PFSK-1 (cell line): ENCODE measurements around the gene GPLD1.

Source experiments
- FOXP2 ChIP-seq: optimal IDR thresholded peaks from 2 replicates; pipeline ENCODE3; 2011; ENCODE audit warnings: borderline replicate concordance, control low read depth, inconsistent platforms; ENCODE audit not compliant: insufficient read depth; ENCODE audit errors: extremely low read length, extremely low read depth
- POLR2AphosphoS5 ChIP-seq: IDR thresholded peaks from 2 replicates; pipeline ENCODE4 v1.6.1; 2012; ENCODE audit warnings: low read depth, mild to moderate bottlenecking, control low read depth, low read length, moderate library complexity
- SIN3A ChIP-seq: IDR thresholded peaks from 2 replicates; pipeline ENCODE4 v1.6.1; 2012; ENCODE audit warnings: mild to moderate bottlenecking, low read length, moderate library complexity, borderline replicate concordance; ENCODE audit not compliant: insufficient read depth
- TAF1 ChIP-seq: IDR thresholded peaks from 2 replicates; pipeline ENCODE4 v1.6.1; 2012; ENCODE audit warnings: low read length, control low read depth, borderline replicate concordance; ENCODE audit not compliant: insufficient read depth
- TF ChIP-seq, protein P1 (sequence below), 2 experiments: IDR thresholded peaks; 2 replicates each; pipeline versions ENCODE4 v1.6.1 to v1.8.0; 2011 to 2012; ENCODE audit warnings: low read depth in 2 of 2, low read length in 2 of 2, control low read depth in 1 of 2, inconsistent platforms in 1 of 2, mild to moderate bottlenecking in 1 of 2, moderate library complexity in 1 of 2; ENCODE audit not compliant: insufficient read depth in 1 of 2

DNA sequence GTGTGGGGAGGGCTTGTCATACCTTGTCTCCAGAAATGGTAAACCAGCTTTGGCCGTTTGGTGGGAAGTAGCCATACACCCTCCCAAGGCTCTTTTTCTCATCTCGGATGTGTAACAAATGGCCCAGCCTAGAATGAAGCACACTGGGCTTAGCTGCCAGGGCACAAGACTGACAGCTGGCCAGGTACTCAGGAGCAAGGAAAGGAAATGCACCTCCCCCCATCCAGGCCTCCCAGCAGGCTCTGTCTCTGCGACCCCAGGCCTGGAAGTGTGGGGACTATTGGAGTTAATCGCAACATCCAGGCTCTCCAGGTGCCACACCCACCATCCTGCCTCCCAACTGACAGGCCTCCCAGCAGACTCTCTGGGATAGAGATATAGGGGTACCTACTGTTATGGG lies 43.7 kb downstream of the GPLD1 start:
- no peak for TF ChIP-seq POLR2AphosphoS5
- no peak for TF ChIP-seq SIN3A
- TF ChIP-seq TAF1, result no peak
- TF ChIP-seq, protein P1, sequence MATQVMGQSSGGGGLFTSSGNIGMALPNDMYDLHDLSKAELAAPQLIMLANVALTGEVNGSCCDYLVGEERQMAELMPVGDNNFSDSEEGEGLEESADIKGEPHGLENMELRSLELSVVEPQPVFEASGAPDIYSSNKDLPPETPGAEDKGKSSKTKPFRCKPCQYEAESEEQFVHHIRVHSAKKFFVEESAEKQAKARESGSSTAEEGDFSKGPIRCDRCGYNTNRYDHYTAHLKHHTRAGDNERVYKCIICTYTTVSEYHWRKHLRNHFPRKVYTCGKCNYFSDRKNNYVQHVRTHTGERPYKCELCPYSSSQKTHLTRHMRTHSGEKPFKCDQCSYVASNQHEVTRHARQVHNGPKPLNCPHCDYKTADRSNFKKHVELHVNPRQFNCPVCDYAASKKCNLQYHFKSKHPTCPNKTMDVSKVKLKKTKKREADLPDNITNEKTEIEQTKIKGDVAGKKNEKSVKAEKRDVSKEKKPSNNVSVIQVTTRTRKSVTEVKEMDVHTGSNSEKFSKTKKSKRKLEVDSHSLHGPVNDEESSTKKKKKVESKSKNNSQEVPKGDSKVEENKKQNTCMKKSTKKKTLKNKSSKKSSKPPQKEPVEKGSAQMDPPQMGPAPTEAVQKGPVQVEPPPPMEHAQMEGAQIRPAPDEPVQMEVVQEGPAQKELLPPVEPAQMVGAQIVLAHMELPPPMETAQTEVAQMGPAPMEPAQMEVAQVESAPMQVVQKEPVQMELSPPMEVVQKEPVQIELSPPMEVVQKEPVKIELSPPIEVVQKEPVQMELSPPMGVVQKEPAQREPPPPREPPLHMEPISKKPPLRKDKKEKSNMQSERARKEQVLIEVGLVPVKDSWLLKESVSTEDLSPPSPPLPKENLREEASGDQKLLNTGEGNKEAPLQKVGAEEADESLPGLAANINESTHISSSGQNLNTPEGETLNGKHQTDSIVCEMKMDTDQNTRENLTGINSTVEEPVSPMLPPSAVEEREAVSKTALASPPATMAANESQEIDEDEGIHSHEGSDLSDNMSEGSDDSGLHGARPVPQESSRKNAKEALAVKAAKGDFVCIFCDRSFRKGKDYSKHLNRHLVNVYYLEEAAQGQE (IDR thresholded peaks at IDR 0.05; ENCODE audit: insufficient read depth in 1 of 2, low read depth in 2 of 2, low read length in 2 of 2), result no peak
- TF ChIP-seq FOXP2, result no peak
